ENCODE results near the gene ITPR2. TPM values are rescaled to one million over a fixed set of nuclear protein-coding genes. Genes with fewer than 3 reads are reported as not detected.

The ITPR2 gene
- total RNA-seq, 1 experiment from 2014 or later, result 41.6 TPM

GRCh38 chr12:26399381-26399780, 433.6 kb downstream of the ITPR2 start:
- BruUV-seq (replicated peaks), result no TSS peak
- intact Hi-C loops (cut with micrococcal nuclease; ENCODE audit: unreplicated experiment), result no loop called here
- no peak for TF ChIP-seq CTCF (IDR thresholded peaks at IDR 0.05; ENCODE audit: insufficient read depth in 1 of 2, low read depth in 1 of 2, low read length in 1 of 2, severe bottlenecking in 1 of 2, unreplicated experiment in 1 of 2)
- no peak overlapping the region for H3K4me3 ChIP-seq (ENCODE audit: low read depth, low read length)
- ChIA-PET CTCF (no interaction called here), POLR2A (no interaction called here)
- H3K4me1 ChIP-seq, result no peaks in the 10 kb centered on the region
- H3K9me3 ChIP-seq, result no peaks in the 10 kb centered on the region
- H3K27me3 Mint-ChIP-seq (ENCODE audit: insufficient read depth, unreplicated experiment), result no peaks in the 10 kb centered on the region
- DNase-seq, result no peak
- H3K36me3 ChIP-seq (ENCODE audit: control insufficient read depth, insufficient read depth, low read length), result no peaks in the 10 kb centered on the region
- no peaks in the 10 kb centered on the region for H3K9me3 Mint-ChIP-seq (ENCODE audit: unreplicated experiment)
- H3K4me1 Mint-ChIP-seq (ENCODE audit: low read depth, unreplicated experiment), result no peaks in the 10 kb centered on the region
- no peak overlapping the region for H3K4me3 Mint-ChIP-seq (ENCODE audit: unreplicated experiment)
- H3K27ac Mint-ChIP-seq (ENCODE audit: unreplicated experiment), result no peak overlapping the region
- H3K27me3 ChIP-seq (replicated peaks; ENCODE audit: control insufficient read depth, insufficient read depth, low read length), result no peaks in the 10 kb centered on the region
- no peaks in the 10 kb centered on the region for H3K36me3 Mint-ChIP-seq (ENCODE audit: insufficient read depth, unreplicated experiment)

GRCh38 chr12:26396402-26396801, 436.6 kb downstream of the ITPR2 start:
- no TSS peak for BruUV-seq (replicated peaks)
- intact Hi-C loops (cut with micrococcal nuclease; ENCODE audit: unreplicated experiment), result no loop called here
- Histone ChIP-seq H3K27me3 (replicated peaks; ENCODE audit: control insufficient read depth, insufficient read depth, low read length) (no peaks in the 10 kb centered on the region), H3K4me3 (ENCODE audit: low read depth, low read length) (no peak overlapping the region), H3K4me1 (no peaks in the 10 kb centered on the region), H3K36me3 (ENCODE audit: control insufficient read depth, insufficient read depth, low read length) (no peaks in the 10 kb centered on the region), H3K9me3 (no peaks in the 10 kb centered on the region)
- Mint-ChIP-seq H3K9me3 (ENCODE audit: unreplicated experiment) (no peaks in the 10 kb centered on the region), H3K36me3 (ENCODE audit: insufficient read depth, unreplicated experiment) (no peaks in the 10 kb centered on the region), H3K4me3 (ENCODE audit: unreplicated experiment) (no peak overlapping the region), H3K27me3 (ENCODE audit: insufficient read depth, unreplicated experiment) (no peaks in the 10 kb centered on the region), H3K27ac (ENCODE audit: unreplicated experiment) (no peak overlapping the region), H3K4me1 (ENCODE audit: low read depth, unreplicated experiment) (no peaks in the 10 kb centered on the region)
- TF ChIP-seq CTCF (IDR thresholded peaks at IDR 0.05; ENCODE audit: insufficient read depth in 1 of 2, low read depth in 1 of 2, low read length in 1 of 2, severe bottlenecking in 1 of 2, unreplicated experiment in 1 of 2), result no peak
- no peak for DNase-seq
- CTCF ChIA-PET, result no interaction called here
- POLR2A ChIA-PET, result no interaction called here

GRCh38 chr12:26389343-26389742, 443.7 kb downstream of the ITPR2 start:
- POLR2A ChIA-PET, result interaction anchor here (0.6 kb wide), 1 partner anchor 272 kb away, joined by 4 read pairs; no protein-coding TSS in a partner anchor

More at GRCh38 chr12:26389343-26389742, 443.7 kb downstream of the ITPR2 start:
- Mint-ChIP-seq H3K4me3 (ENCODE audit: unreplicated experiment) (peak overlapping the region; percentile 15), H3K36me3 (ENCODE audit: insufficient read depth, unreplicated experiment) (no peaks in the 10 kb centered on the region), H3K9me3 (ENCODE audit: unreplicated experiment) (peaks cover 9% of the 10 kb centered on the region), H3K4me1 (ENCODE audit: low read depth, unreplicated experiment) (peaks cover 12% of the 10 kb centered on the region), H3K27ac (ENCODE audit: unreplicated experiment) (peak overlapping the region; percentile 5), H3K27me3 (ENCODE audit: insufficient read depth, unreplicated experiment) (no peaks in the 10 kb centered on the region)
- peaks cover 15% of the 10 kb centered on the region for H3K4me1 ChIP-seq
- intact Hi-C loops (cut with micrococcal nuclease; ENCODE audit: unreplicated experiment), result loop anchor here (1.0 to 5.0 kb wide), 3 partner anchors 27 to 267 kb away; no protein-coding TSS in a partner anchor
- no peak for TF ChIP-seq CTCF (IDR thresholded peaks at IDR 0.05; ENCODE audit: insufficient read depth in 1 of 2, low read depth in 1 of 2, low read length in 1 of 2, severe bottlenecking in 1 of 2, unreplicated experiment in 1 of 2)
- H3K36me3 ChIP-seq (ENCODE audit: control insufficient read depth, insufficient read depth, low read length), result no peaks in the 10 kb centered on the region
- H3K9me3 ChIP-seq, result no peaks in the 10 kb centered on the region
- no TSS peak for BruUV-seq (replicated peaks)
- no peaks in the 10 kb centered on the region for H3K27me3 ChIP-seq (replicated peaks; ENCODE audit: control insufficient read depth, insufficient read depth, low read length)
- no peak overlapping the region for H3K4me3 ChIP-seq (ENCODE audit: low read depth, low read length)
- peak in 1 of 2 experiments; percentile 69 for DNase-seq
- CTCF ChIA-PET, result no interaction called here

All from Caco-2 (cell line).